ENCODE results near the gene BTBD6. TPM values are rescaled to one million over a fixed set of nuclear protein-coding genes. Genes with fewer than 3 reads are reported as not detected.

Gene BTBD6
- total RNA-seq, 4 donors from 2014 or later = 48.4 to 85.9 (median 53.6) TPM

GRCh38 chr14:105219753-105220152 lies 28.6 kb upstream of the BTBD6 start:
- Histone ChIP-seq H3K4me1 (peaks cover 0 to 4% of the 10 kb centered on the region in 2 donors), H3K36me3 (peaks cover 0 to 40% of the 10 kb centered on the region in 2 donors), H3K27ac (no peak overlapping the region), H3K9me3 (no peaks in the 10 kb centered on the region), H3K4me3 (no peak overlapping the region), H3K27me3 (no peaks in the 10 kb centered on the region)
- DNase-seq (no peak), ATAC-seq (no peak)
- in situ Hi-C loops (cut with MboI; ENCODE audit: low sequenced_read_pairs in 4 of 4) (loop anchor here in 1 of 4 donors (25.0 kb wide), 1 partner anchor 118 kb away; no protein-coding TSS in a partner anchor), intact Hi-C loops (cut with DNase I; ENCODE audit: low total_unique reads) (no loop called here)
- TF ChIP-seq POLR2A (IDR thresholded peaks at IDR 0.05) (no peak), CTCF (IDR thresholded peaks at IDR 0.05 in 4 of 5, conservative IDR thresholded peaks at IDR 0.05 in 1 of 5) (no peak)

- intact Hi-C loops (cut with DNase I; ENCODE audit: low total_unique reads) = no loop called here
- in situ Hi-C loops (cut with MboI; ENCODE audit: low sequenced_read_pairs in 4 of 4) = loop anchor here in 1 of 4 donors (25.0 kb wide), 1 partner anchor 116 kb away; no protein-coding TSS in a partner anchor
- DNase-seq = peak in 1 of 2 donors; percentile 10
- no peak for ATAC-seq
- H3K27ac ChIP-seq = no peak overlapping the region
- no peaks in the 10 kb centered on the region for H3K27me3 ChIP-seq
- TF ChIP-seq POLR2A (IDR thresholded peaks at IDR 0.05) (no peak), CTCF (IDR thresholded peaks at IDR 0.05 in 4 of 5, conservative IDR thresholded peaks at IDR 0.05 in 1 of 5) (no peak)
- peaks cover 0 to 4% of the 10 kb centered on the region in 2 donors for H3K4me1 ChIP-seq
- H3K4me3 ChIP-seq = no peak overlapping the region
- H3K9me3 ChIP-seq = no peaks in the 10 kb centered on the region
- H3K36me3 ChIP-seq = peaks cover 0 to 47% of the 10 kb centered on the region in 2 donors
Measured at GRCh38 chr14:105220699-105221597, 27.4 kb upstream of the BTBD6 start.

GRCh38 chr14:105221598-105222178 lies 26.6 kb upstream of the BTBD6 start:
- Histone ChIP-seq H3K27ac (no peak overlapping the region), H3K9me3 (no peaks in the 10 kb centered on the region), H3K27me3 (no peaks in the 10 kb centered on the region), H3K4me3 (no peak overlapping the region), H3K4me1 (peaks cover 0 to 4% of the 10 kb centered on the region in 2 donors), H3K36me3 (peaks cover 0 to 51% of the 10 kb centered on the region in 2 donors)
- TF ChIP-seq CTCF (IDR thresholded peaks at IDR 0.05 in 4 of 5, conservative IDR thresholded peaks at IDR 0.05 in 1 of 5) (no peak), POLR2A (IDR thresholded peaks at IDR 0.05) (no peak)
- intact Hi-C loops (cut with DNase I; ENCODE audit: low total_unique reads) = no loop called here
- in situ Hi-C loops (cut with MboI; ENCODE audit: low sequenced_read_pairs in 4 of 4) = loop anchor here in 1 of 4 donors (25.0 kb wide), 1 partner anchor 116 kb away; no protein-coding TSS in a partner anchor
- ATAC-seq = no peak
- no peak for DNase-seq

GRCh38 chr14:105223260-105223659 lies 25.1 kb upstream of the BTBD6 start:
- H3K27me3 ChIP-seq = no peaks in the 10 kb centered on the region
- TF ChIP-seq POLR2A (IDR thresholded peaks at IDR 0.05) (no peak), CTCF (IDR thresholded peaks at IDR 0.05 in 4 of 5, conservative IDR thresholded peaks at IDR 0.05 in 1 of 5) (no peak)
- H3K4me1 ChIP-seq = peaks cover 0 to 4% of the 10 kb centered on the region in 2 donors
- no peaks in the 10 kb centered on the region for H3K9me3 ChIP-seq
- H3K36me3 ChIP-seq = peaks cover 0 to 37% of the 10 kb centered on the region in 2 donors
- DNase-seq = no peak
- intact Hi-C loops (cut with DNase I; ENCODE audit: low total_unique reads) = no loop called here
- in situ Hi-C loops (cut with MboI; ENCODE audit: low sequenced_read_pairs in 4 of 4) = loop anchor here in 1 of 4 donors (25.0 kb wide), 1 partner anchor 114 kb away; no protein-coding TSS in a partner anchor
- H3K4me3 ChIP-seq = no peak overlapping the region
- no peak overlapping the region for H3K27ac ChIP-seq
- no peak for ATAC-seq
